ENCODE results near the gene NFATC3. TPM values are rescaled to one million over a fixed set of nuclear protein-coding genes. Genes with fewer than 3 reads are reported as not detected.
A peak's percentile ranks its signal among the peaks of the same experiment; 100 is the strongest.

The NFATC3 gene
- total and polyA plus RNA-seq, 11 donors = 5.9 to 35.1 (median 24.2) TPM

DNA sequence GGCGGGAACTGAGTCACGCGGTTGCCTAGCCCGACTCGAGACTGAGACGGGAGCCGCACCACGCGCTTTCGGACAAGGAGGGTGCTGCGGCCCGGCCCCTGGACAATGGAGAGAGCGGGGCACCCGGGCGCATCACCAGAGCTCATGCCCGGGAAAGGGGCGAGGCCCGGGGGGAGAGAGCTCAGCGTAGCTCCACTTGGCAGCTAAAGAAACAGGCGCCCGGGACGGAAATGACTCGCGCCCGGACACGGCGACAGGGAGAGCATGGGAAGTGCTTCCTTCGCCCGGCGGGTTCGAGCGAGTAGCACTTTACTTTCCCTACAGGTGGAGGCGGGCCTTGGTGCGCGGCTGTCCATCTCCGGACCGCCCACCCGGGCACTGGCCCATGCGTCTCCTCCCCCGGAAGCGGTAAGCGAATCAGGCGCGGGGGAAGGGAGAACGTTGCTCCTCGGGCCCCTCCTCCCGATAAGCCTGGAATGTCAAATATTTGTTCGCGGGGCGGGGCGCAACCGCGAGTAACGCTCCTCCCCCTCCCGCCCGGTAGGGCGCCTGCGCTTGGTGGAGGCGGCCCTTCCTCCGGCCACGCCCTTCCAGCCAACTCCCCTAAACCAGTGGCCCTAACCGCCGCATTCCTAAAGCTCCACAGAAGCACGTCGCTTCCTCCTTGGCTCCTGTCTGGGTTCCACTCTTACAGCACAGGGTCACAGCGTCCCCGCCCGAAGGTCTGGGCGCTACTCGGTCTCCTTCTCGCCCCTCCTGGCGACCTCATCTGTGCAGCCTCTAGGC lies 152.3 kb downstream of the NFATC3 start:
- H3K4me3 ChIP-seq = peak overlapping the region; percentile 33 to 74 (median 62)
- TF ChIP-seq POLR2A (IDR thresholded peaks at IDR 0.05) = peak in 1 of 2 donors; percentile 95
- TF ChIP-seq, protein P1, sequence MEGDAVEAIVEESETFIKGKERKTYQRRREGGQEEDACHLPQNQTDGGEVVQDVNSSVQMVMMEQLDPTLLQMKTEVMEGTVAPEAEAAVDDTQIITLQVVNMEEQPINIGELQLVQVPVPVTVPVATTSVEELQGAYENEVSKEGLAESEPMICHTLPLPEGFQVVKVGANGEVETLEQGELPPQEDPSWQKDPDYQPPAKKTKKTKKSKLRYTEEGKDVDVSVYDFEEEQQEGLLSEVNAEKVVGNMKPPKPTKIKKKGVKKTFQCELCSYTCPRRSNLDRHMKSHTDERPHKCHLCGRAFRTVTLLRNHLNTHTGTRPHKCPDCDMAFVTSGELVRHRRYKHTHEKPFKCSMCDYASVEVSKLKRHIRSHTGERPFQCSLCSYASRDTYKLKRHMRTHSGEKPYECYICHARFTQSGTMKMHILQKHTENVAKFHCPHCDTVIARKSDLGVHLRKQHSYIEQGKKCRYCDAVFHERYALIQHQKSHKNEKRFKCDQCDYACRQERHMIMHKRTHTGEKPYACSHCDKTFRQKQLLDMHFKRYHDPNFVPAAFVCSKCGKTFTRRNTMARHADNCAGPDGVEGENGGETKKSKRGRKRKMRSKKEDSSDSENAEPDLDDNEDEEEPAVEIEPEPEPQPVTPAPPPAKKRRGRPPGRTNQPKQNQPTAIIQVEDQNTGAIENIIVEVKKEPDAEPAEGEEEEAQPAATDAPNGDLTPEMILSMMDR (IDR thresholded peaks at IDR 0.05) = peak in 1 of 12 donors; percentile 6
- ATAC-seq (peak; percentile 90 to 96 (median 93)), DNase-seq (peak; percentile 98 to 99 (median 98))
- H3K9me3 ChIP-seq = no peaks in the 10 kb centered on the region
- H3K36me3 ChIP-seq = no peaks in the 10 kb centered on the region
- peak overlapping the region; percentile 45 to 94 (median 86) for H3K27ac ChIP-seq
- intact Hi-C loops (cut with DNase I) = loop anchor here in 4 of 10 donors (1.0 to 10.0 kb wide), 5 partner anchors 91 to 1493 kb away; partner anchors contain the start of genes RANBP10 (in 1 of the 4), SLC12A4 (in 1 of the 4) and TSNAXIP1 (in 1 of the 4)
- H3K27me3 ChIP-seq = peaks cover 0 to 7% (median 0%) of the 10 kb centered on the region in 9 donors
- 0 to 1% (median 0%) methylated on average over 23 to 72 of the region's 72 CpGs for WGBS, 4 donors
- H3K4me1 ChIP-seq = peaks cover 0 to 41% (median 19%) of the 10 kb centered on the region in 12 donors

DNA sequence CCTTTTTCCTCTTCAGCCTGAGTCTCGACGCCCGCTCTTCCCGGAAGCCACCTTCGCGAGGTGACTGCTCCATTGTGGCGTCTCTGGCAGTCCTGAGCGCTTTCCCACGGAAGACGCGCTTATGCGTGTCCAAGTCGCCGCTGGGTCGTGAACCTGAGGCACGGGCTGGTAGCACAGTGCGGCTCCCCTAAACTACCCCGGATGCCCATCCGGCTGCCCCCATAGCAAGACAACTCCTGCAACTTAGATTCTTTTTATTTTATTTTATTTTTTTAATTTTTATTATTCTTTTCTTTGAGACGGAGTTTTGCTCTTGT lies 152.8 kb downstream of the NFATC3 start:
- Histone ChIP-seq H3K4me3 (peak overlapping the region; percentile 33 to 74 (median 62)), H3K27ac (peak overlapping the region; percentile 45 to 94 (median 86)), H3K9me3 (no peaks in the 10 kb centered on the region), H3K27me3 (peaks cover 0 to 7% (median 0%) of the 10 kb centered on the region in 9 donors), H3K4me1 (peaks cover 0 to 41% (median 19%) of the 10 kb centered on the region in 12 donors), H3K36me3 (no peaks in the 10 kb centered on the region)
- ATAC-seq = no peak
- 16 to 20% (median 19%) methylated on average over 18 to 20 of the region's 20 CpGs for WGBS, 4 donors
- no peak for TF ChIP-seq POLR2A (IDR thresholded peaks at IDR 0.05)
- TF ChIP-seq, protein P1 (IDR thresholded peaks at IDR 0.05) = no peak
- intact Hi-C loops (cut with DNase I) = loop anchor here in 4 of 10 donors (1.0 to 10.0 kb wide), 5 partner anchors 90 to 1493 kb away; partner anchors contain the start of genes RANBP10 (in 1 of the 4), SLC12A4 (in 1 of the 4) and TSNAXIP1 (in 1 of the 4)
- no peak for DNase-seq

DNA sequence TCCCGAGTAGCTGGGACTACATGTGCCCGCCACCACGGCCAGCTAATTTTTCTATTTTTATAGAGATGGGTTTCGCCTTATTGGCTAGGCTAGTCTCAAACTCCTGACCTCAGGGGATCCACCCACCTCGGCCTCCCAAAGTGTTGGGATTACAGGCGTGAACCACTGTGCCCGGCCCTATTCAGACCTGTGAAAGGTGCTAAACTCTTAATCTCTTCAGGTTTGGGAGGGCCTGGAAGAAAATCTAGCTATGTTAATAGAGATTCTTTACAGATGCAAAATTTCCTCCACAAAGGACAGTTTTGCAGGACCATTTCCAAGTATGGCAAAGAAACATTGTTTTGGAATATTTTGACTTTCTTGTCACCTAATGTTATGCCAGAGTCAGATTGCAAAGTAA lies 156.9 kb downstream of the NFATC3 start:
- Histone ChIP-seq H3K27me3 (no peaks in the 10 kb centered on the region), H3K27ac (no peak overlapping the region), H3K36me3 (no peaks in the 10 kb centered on the region), H3K9me3 (no peaks in the 10 kb centered on the region), H3K4me3 (no peak overlapping the region), H3K4me1 (peaks cover 0 to 44% (median 29%) of the 10 kb centered on the region in 12 donors)
- no peak for ATAC-seq
- DNase-seq = no peak
- 83 to 91% (median 85%) methylated on average over 7 of the region's 7 CpGs for WGBS, 4 donors
- intact Hi-C loops (cut with DNase I) = loop anchor here in 2 of 10 donors (5.0 to 10.0 kb wide), 2 partner anchors 85 to 1283 kb away; no protein-coding TSS in a partner anchor
- no peak for TF ChIP-seq POLR2A (IDR thresholded peaks at IDR 0.05)
- TF ChIP-seq, protein P1 (IDR thresholded peaks at IDR 0.05) = no peak

Data from heart left ventricle (tissue), 16 donors.